IMR-90 (cell line): ENCODE data around the gene IZUMO4. TPM values are rescaled to one million over a fixed set of nuclear protein-coding genes. Genes with fewer than 3 reads are reported as not detected.

Experiments
- ATAC-seq: fragments of 200-7000 bp; cut with Tn5 transposase; 2 replicates; pipeline ENCODE4 v1.9.1; 2020; ENCODE audit warnings: low read depth, mild to moderate bottlenecking, moderate library complexity
- BruUV-seq: library from RNA; stranded (reverse); fragments of 400-500 nt; replicated peaks from 2 replicates; lab custom pipeline; 2021; lab: Mats Ljungman, UMichigan
- CTCF ChIA-PET: fragments of 300-600 bp; formaldehyde crosslinking; extraction: SDS; loops from one replicate; lab custom pipeline; 2021; ENCODE audit warnings: antibody characterized with exemption; lab: Yijun Ruan, JAX
- POLR2A ChIA-PET: fragments of 300-600 bp; sonication (Branson Sonifier 250); formaldehyde crosslinking; loops from one replicate; lab custom pipeline; 2022; ENCODE audit warnings: antibody characterized with exemption; ENCODE audit not compliant: unreplicated experiment; lab: Charles Lee
- DNase-seq: peaks from one replicate; pipeline ENCODE4 v3.0.0; 2013
- H2AFZ ChIP-seq: replicated peaks from 2 replicates; pipeline ENCODE3; 2013; ENCODE audit warnings: low read length, mild to moderate bottlenecking; ENCODE audit not compliant: poor library complexity
- H2AK5ac ChIP-seq: 2 replicates; pipeline ENCODE4 v1.6.1; 2013; ENCODE audit warnings: low read depth, low read length, inconsistent platforms
- H2AK9ac ChIP-seq: replicated peaks from 2 replicates; pipeline ENCODE3; 2013; ENCODE audit warnings: mild to moderate bottlenecking, low read depth, low read length, moderate library complexity; ENCODE audit not compliant: poor library complexity
- H2BK120ac ChIP-seq: 2 replicates; pipeline ENCODE4 v1.6.1; 2013; ENCODE audit warnings: low read depth, low read length, inconsistent platforms
- H2BK15ac ChIP-seq: 3 replicates; pipeline ENCODE4 v1.6.1; 2013; ENCODE audit warnings: low read depth, low read length, inconsistent platforms
- H2BK20ac ChIP-seq: 2 replicates; pipeline ENCODE4 v1.6.1; 2013; ENCODE audit warnings: low read depth, mild to moderate bottlenecking, inconsistent platforms, low read length, moderate library complexity
- H2BK5ac ChIP-seq: 2 replicates; pipeline ENCODE4 v1.6.1; 2013; ENCODE audit warnings: mild to moderate bottlenecking, low read depth, low read length, inconsistent platforms; ENCODE audit not compliant: poor library complexity, severe bottlenecking
- H3K14ac ChIP-seq: replicated peaks from 2 replicates; pipeline ENCODE4 v1.6.1; 2013; ENCODE audit warnings: low read depth, low read length, inconsistent platforms
- H3K18ac ChIP-seq: 2 replicates; pipeline ENCODE4 v1.6.1; 2013; ENCODE audit warnings: low read depth, low read length, control low read depth
- H3K23ac ChIP-seq: 2 replicates; pipeline ENCODE4 v1.6.1; 2013; ENCODE audit warnings: low read depth, low read length, inconsistent platforms
- H3K27ac ChIP-seq: 2 replicates; pipeline ENCODE4 v1.5.1; 2013; ENCODE audit warnings: mild to moderate bottlenecking, control low read depth, low read length; ENCODE audit not compliant: insufficient read depth
- H3K27me3 ChIP-seq: 2 replicates; pipeline ENCODE4 v1.6.1; 2013; ENCODE audit warnings: low read length; ENCODE audit not compliant: control insufficient read depth, insufficient read depth
- H3K36me3 ChIP-seq: 2 replicates; pipeline ENCODE4 v1.6.1; 2013; ENCODE audit warnings: low read length, mixed read lengths; ENCODE audit not compliant: control insufficient read depth, insufficient read depth
- H3K4ac ChIP-seq: 2 replicates; pipeline ENCODE4 v1.6.1; 2013; ENCODE audit warnings: low read depth, low read length, inconsistent platforms
- H3K4me1 ChIP-seq: 2 replicates; pipeline ENCODE4 v1.6.1; 2013; ENCODE audit warnings: low read length, mixed read lengths; ENCODE audit not compliant: control insufficient read depth, insufficient read depth
- H3K4me2 ChIP-seq: 2 replicates; pipeline ENCODE4 v1.6.1; 2013; ENCODE audit warnings: low read depth, mild to moderate bottlenecking, control low read depth, low read length, moderate library complexity
- H3K4me3 ChIP-seq: 2 replicates; pipeline ENCODE4 v1.5.1; 2013; ENCODE audit warnings: low read depth, mild to moderate bottlenecking, control low read depth, low read length, moderate library complexity; ENCODE audit not compliant: insufficient read depth
- H3K56ac ChIP-seq: 2 replicates; pipeline ENCODE4 v1.6.1; 2013; ENCODE audit warnings: low read length, inconsistent platforms; ENCODE audit not compliant: insufficient read depth; ENCODE audit errors: extremely low read depth
- H3K79me1 ChIP-seq, 2 experiments: 2 replicates each; pipeline ENCODE4 v1.6.1; 2013; ENCODE audit warnings: low read length in 2 of 2, inconsistent platforms in 1 of 2, low read depth in 1 of 2
- H3K9ac ChIP-seq: 2 replicates; pipeline ENCODE4 v1.6.1; 2013; ENCODE audit warnings: low read depth, low read length, control low read depth
- H3K9me1 ChIP-seq: 2 replicates; pipeline ENCODE4 v1.6.1; 2013; ENCODE audit warnings: low read length, inconsistent platforms; ENCODE audit not compliant: insufficient read depth
- H3K9me3 ChIP-seq: 2 replicates; pipeline ENCODE4 v1.6.1; 2013; ENCODE audit warnings: low read length; ENCODE audit not compliant: control insufficient read depth, insufficient read depth
- H4K20me1 ChIP-seq: 2 replicates; pipeline ENCODE4 v1.6.1; 2013; ENCODE audit warnings: low read length, inconsistent platforms; ENCODE audit not compliant: insufficient read depth
- H4K5ac ChIP-seq: 2 replicates; pipeline ENCODE4 v1.6.1; 2013; ENCODE audit warnings: mild to moderate bottlenecking, low read depth, low read length, control low read depth
- H4K8ac ChIP-seq, 2 experiments: 2 replicates each; pipeline ENCODE4 v1.6.1; 2013; ENCODE audit warnings: low read depth in 2 of 2, low read length in 2 of 2, control low read depth in 1 of 2, inconsistent platforms in 1 of 2
- H4K91ac ChIP-seq: 2 replicates; pipeline ENCODE4 v1.6.1; 2013; ENCODE audit warnings: low read depth, low read length, inconsistent platforms; ENCODE audit not compliant: insufficient read depth
- BHLHE40 ChIP-seq: fragments of 150-350 bp; IDR thresholded peaks from 2 replicates; pipeline ENCODE4 v1.6.1; 2016; ENCODE audit warnings: mild to moderate bottlenecking, low read depth, low read length
- CEBPB ChIP-seq: IDR thresholded peaks from 2 replicates; pipeline ENCODE4 v1.6.1; 2012; ENCODE audit warnings: low read depth, low read length, improper control_type of control experiment
- CHD1 ChIP-seq: IDR thresholded peaks from 2 replicates; pipeline ENCODE4 v1.6.1; 2012; ENCODE audit warnings: low read depth, low read length, improper control_type of control experiment
- CTCF ChIP-seq: conservative IDR thresholded peaks from 2 replicates; pipeline ENCODE4 v1.5.1; 2012; ENCODE audit warnings: mild to moderate bottlenecking, low read depth, low read length, improper control_type of control experiment
- ELK1 ChIP-seq: fragments of 150-350 bp; IDR thresholded peaks from 2 replicates; pipeline ENCODE4 v1.6.1; 2016; ENCODE audit warnings: low read depth, mild to moderate bottlenecking, low read length, moderate library complexity, borderline replicate concordance
- FOS ChIP-seq: fragments of 150-350 bp; IDR thresholded peaks from 2 replicates; pipeline ENCODE4 v1.6.1; 2016; ENCODE audit warnings: low read depth, low read length
- MAZ ChIP-seq: IDR thresholded peaks from 2 replicates; pipeline ENCODE4 v1.6.1; 2012; ENCODE audit warnings: low read depth, mild to moderate bottlenecking, low read length, improper control_type of control experiment, moderate library complexity, borderline replicate concordance
- MXI1 ChIP-seq: IDR thresholded peaks from 2 replicates; pipeline ENCODE4 v1.6.1; 2012; ENCODE audit warnings: low read depth, mild to moderate bottlenecking, low read length, moderate library complexity, borderline replicate concordance
- NFE2L2 ChIP-seq: fragments of 150-350 bp; IDR thresholded peaks from 2 replicates; pipeline ENCODE4 v1.6.1; 2016; ENCODE audit warnings: low read depth, mild to moderate bottlenecking, low read length
- POLR2A ChIP-seq: IDR thresholded peaks from 2 replicates; pipeline ENCODE4 v1.6.1; 2012; ENCODE audit warnings: mild to moderate bottlenecking, low read depth, low read length
- RAD21 ChIP-seq: IDR thresholded peaks from 2 replicates; pipeline ENCODE4 v1.6.1; 2012; ENCODE audit warnings: low read length, improper control_type of control experiment
- RCOR1 ChIP-seq: IDR thresholded peaks from 2 replicates; pipeline ENCODE4 v1.6.1; 2012; ENCODE audit warnings: mild to moderate bottlenecking, low read length, improper control_type of control experiment; ENCODE audit not compliant: insufficient replicate concordance
- RFX5 ChIP-seq: IDR thresholded peaks from 2 replicates; pipeline ENCODE4 v1.8.0; 2012; ENCODE audit warnings: low read depth, mild to moderate bottlenecking, low read length, moderate library complexity
- SMC3 ChIP-seq: fragments of 150-350 bp; IDR thresholded peaks from 2 replicates; pipeline ENCODE4 v1.6.1; 2016; ENCODE audit warnings: low read depth, mild to moderate bottlenecking, antibody characterized with exemption, low read length, moderate library complexity
- USF2 ChIP-seq: fragments of 150-350 bp; IDR thresholded peaks from 2 replicates; pipeline ENCODE4 v1.6.1; 2017; ENCODE audit warnings: mild to moderate bottlenecking, antibody characterized with exemption, low read length, low read depth
- WGBS, 2 experiments: methylation state at CpG; one replicate each; pipeline versions ENCODE4 v1.1.5 to v1.1.7; 2013; ENCODE audit warnings: missing lambda C conversion rate in 2 of 2; ENCODE audit not compliant: insufficient read length in 1 of 2; ENCODE audit errors: extremely low coverage in 2 of 2; 5-methylcytosine and 5-hydroxymethylcytosine counted together
- dilution Hi-C: fragments of 300-500 bp; cut with HindIII; formaldehyde crosslinking; loops from one replicate; pipeline ENCODE4 v1.14.3; 2018; ENCODE audit warnings: low sequenced_read_pairs; ENCODE audit not compliant: unreplicated experiment
- in situ Hi-C: fragments of 300-500 bp; cut with MboI; formaldehyde crosslinking; loops from 3 replicates; pipeline ENCODE4 v1.14.3; 2019; ENCODE audit warnings: low sequenced_read_pairs, inconsistent platforms, mixed read lengths
- intact Hi-C: fragments of 100-400 bp; cut with micrococcal nuclease; formaldehyde crosslinking; loops from 2 replicates; pipeline ENCODE4 v1.10.0; 2022
- polyA plus RNA-seq, 3 experiments: library from polyadenylated mRNA; depleted of rRNA; stranded (reverse); fragments of >200 nt; gene quantifications; 2 replicates each; pipeline ENCODE4 v1.2.3, GENCODE V29; 2012; ENCODE audit warnings: low replicate concordance in 1 of 3
- total RNA-seq: library from RNA; depleted of rRNA; stranded (reverse); fragments of >200 nt; gene quantifications from 2 replicates; pipeline ENCODE4 v1.2.3, GENCODE V29; 2012

The IZUMO4 gene
- total and polyA plus RNA-seq, 2 of the 4 experiments (the other 2 are of a cell fraction): 0.72 to 2.8 TPM

GRCh38 chr19:2048104-2048958, 48.4 kb upstream of the IZUMO4 start:
- in situ Hi-C loops: no loop called here
- Histone ChIP-seq H3K56ac (no peak overlapping the region), H3K23ac (no peak overlapping the region), H4K8ac (no peak overlapping the region), H3K9me1 (peaks cover 4% of the 10 kb centered on the region), H3K18ac (no peak overlapping the region), H3K4me1 (peaks cover 23% of the 10 kb centered on the region), H3K27me3 (no peaks in the 10 kb centered on the region), H3K4me2 (no peak overlapping the region), H4K91ac (no peak overlapping the region), H2BK15ac (no peak overlapping the region), H3K9me3 (no peaks in the 10 kb centered on the region), H2BK120ac (no peak overlapping the region), H2BK20ac (no peak overlapping the region), H3K4me3 (no peak overlapping the region), H3K79me1 (peaks cover 5 to 64% of the 10 kb centered on the region in 2 experiments; a peak in 3 of 4 replicates), H2AFZ (peak overlapping the region; percentile 21), H3K14ac (no peak overlapping the region), H4K20me1 (peaks cover 58% of the 10 kb centered on the region), H2BK5ac (no peak overlapping the region), H2AK9ac (no peak overlapping the region), H3K27ac (no peak overlapping the region), H4K5ac (no peak overlapping the region), H3K4ac (no peak overlapping the region), H3K36me3 (peaks cover 24% of the 10 kb centered on the region), H3K9ac (no peak overlapping the region; the same call in 1 of the 2 replicates), H2AK5ac (no peak overlapping the region)
- no peak for ATAC-seq
- ChIA-PET CTCF (no interaction called here), POLR2A (no interaction called here)
- dilution Hi-C loops: no loop called here
- 93% methylated on average over 10 of the region's 17 CpGs; no CpG with 5 or more reads in 1 of the 2 experiments for WGBS, 2 experiments
- intact Hi-C loops: no loop called here
- DNase-seq: no peak
- BruUV-seq: no TSS peak
- TF ChIP-seq FOS: no peak
- TF ChIP-seq SMC3: no peak
- TF ChIP-seq CTCF: no peak
- no peak for TF ChIP-seq CEBPB
- no peak for TF ChIP-seq MAZ
- TF ChIP-seq CHD1: no peak
- TF ChIP-seq MXI1: no peak
- TF ChIP-seq RFX5: no peak
- TF ChIP-seq POLR2A: no peak
- TF ChIP-seq BHLHE40: no peak
- TF ChIP-seq RCOR1: no peak
- TF ChIP-seq ELK1: no peak
- no peak for TF ChIP-seq NFE2L2
- no peak for TF ChIP-seq USF2
- TF ChIP-seq RAD21: no peak
